Measurements from ENCODE around the gene ADGRG6. TPM values are rescaled to one million over a fixed set of nuclear protein-coding genes. Genes with fewer than 3 reads are reported as not detected.

ADGRG6 gene
- total and polyA plus RNA-seq, 2 of the 8 experiments (the other 6 are each of a cell fraction or from before 2014, with no cell fraction given), result 1.1 to 6.2 TPM

GRCh38 chr6:142376115-142376514 is 74.3 kb downstream of the ADGRG6 start:
- H3K4ac ChIP-seq (replicated peaks; ENCODE audit: insufficient read length, low read depth, low read length), result no peak overlapping the region
- no peak overlapping the region for H2AFZ ChIP-seq (ENCODE audit: low read length)
- H3K4me2 ChIP-seq (ENCODE audit: insufficient read depth in 1 of 2, low read depth in 2 of 2, low read length in 2 of 2), result no peak overlapping the region
- H3K36me3 ChIP-seq (ENCODE audit: control insufficient read depth in 2 of 4, insufficient read depth in 4 of 4, low read length in 3 of 4), result no peaks in the 10 kb centered on the region
- 94% methylated on average over 2 of the region's 2 CpGs; no CpG with 5 or more reads in 1 of the 2 experiments for WGBS, 2 experiments (ENCODE audit: extremely low coverage in 1 of 2, insufficient coverage in 1 of 2, insufficient read length in 1 of 2, insufficient replicate concordance in 2 of 2, low coverage in 1 of 2, low lambda C conversion rate in 2 of 2, missing lambda C conversion rate in 1 of 2)
- H2BK15ac ChIP-seq (ENCODE audit: low read length), result no peak overlapping the region
- no peak for DNase-seq (ENCODE audit: low read depth in 1 of 2, low spot score in 2 of 2)
- no peaks in the 10 kb centered on the region for H3K79me2 ChIP-seq (ENCODE audit: control insufficient read depth in 1 of 2, insufficient read depth in 2 of 2, low read length in 2 of 2)
- H3K27ac ChIP-seq (ENCODE audit: low read depth, low read length), result no peak overlapping the region
- H3K23ac ChIP-seq (ENCODE audit: insufficient read length), result no peak overlapping the region
- no peak overlapping the region for H3K14ac ChIP-seq (ENCODE audit: insufficient read length)
- no peak overlapping the region for H2BK120ac ChIP-seq (replicated peaks; ENCODE audit: low read depth, low read length)
- ChIA-PET CTCF (ENCODE audit: partially characterized antibody) (interaction anchor here (1.0 to 2.5 kb wide), 2 partner anchors 13 to 20 kb away, joined by 3 to 8 read pairs; no protein-coding TSS in a partner anchor), POLR2A (ENCODE audit: partially characterized antibody) (no interaction called here)
- H4K91ac ChIP-seq (replicated peaks; ENCODE audit: insufficient read length, low read length), result no peak overlapping the region
- no peak overlapping the region for H2BK20ac ChIP-seq (ENCODE audit: low read length)
- H3K4me3 ChIP-seq (ENCODE audit: extremely low read depth in 1 of 4, insufficient read depth in 2 of 4, low read depth in 3 of 4, low read length in 4 of 4), result no peak overlapping the region
- H4K20me1 ChIP-seq (replicated peaks in 1 of 2; ENCODE audit: control insufficient read depth in 1 of 2, insufficient read depth in 2 of 2, low read length in 2 of 2), result no peaks in the 10 kb centered on the region
- no peak overlapping the region for H4K8ac ChIP-seq (ENCODE audit: extremely low read depth, insufficient read depth, low read length)
- H2BK5ac ChIP-seq (ENCODE audit: low read depth, low read length), result no peak overlapping the region
- no peaks in the 10 kb centered on the region for H3K79me1 ChIP-seq (ENCODE audit: low read depth, low read length)
- no peak overlapping the region for H3K9ac ChIP-seq (replicated peaks in 1 of 4; ENCODE audit: extremely low read depth in 1 of 4, low read depth in 3 of 4, low read length in 3 of 4)
- H3K18ac ChIP-seq (ENCODE audit: extremely low read depth, low read length), result no peak overlapping the region
- no peaks in the 10 kb centered on the region for H3K27me3 ChIP-seq (replicated peaks in 1 of 4; ENCODE audit: control insufficient read depth in 3 of 4, extremely low read depth in 1 of 4, insufficient read depth in 3 of 4, low read length in 3 of 4)
- peaks cover 0 to 4% (median 0%) of the 10 kb centered on the region in 4 experiments; a peak in 1 of 7 replicates for H3K4me1 ChIP-seq (replicated peaks in 1 of 4; ENCODE audit: control insufficient read depth in 3 of 4, insufficient read depth in 4 of 4, low read length in 3 of 4)
- H4K5ac ChIP-seq (ENCODE audit: insufficient read length, low read depth, low read length), result no peak overlapping the region
- H2AK5ac ChIP-seq (ENCODE audit: low read depth, low read length), result no peak overlapping the region
- no peak overlapping the region for H2BK12ac ChIP-seq (ENCODE audit: low read depth, low read length)
- H3K23me2 ChIP-seq (ENCODE audit: low read depth, low read length), result no peaks in the 10 kb centered on the region
- no peak for FAIRE-seq
- H3K56ac ChIP-seq (replicated peaks; ENCODE audit: insufficient read length, low read depth, low read length), result no peak overlapping the region
- H3K9me3 ChIP-seq (ENCODE audit: insufficient read depth in 2 of 2, low read depth in 1 of 2, low read length in 1 of 2), result no peaks in the 10 kb centered on the region
- TF ChIP-seq ZNF274 (IDR thresholded peaks at IDR 0.05; ENCODE audit: borderline replicate concordance, extremely low read depth, low read length), result no peak
- no peak for TF ChIP-seq ATF3 (IDR thresholded peaks at IDR 0.05; ENCODE audit: insufficient read depth, low read depth, low read length)
- no peak for TF ChIP-seq POU5F1 (IDR thresholded peaks at IDR 0.05; ENCODE audit: low read depth, low read length)
- TF ChIP-seq MAX (IDR thresholded peaks at IDR 0.05), result no peak
- TF ChIP-seq POLR2A (IDR thresholded peaks at IDR 0.05; ENCODE audit: control extremely low read depth in 1 of 2, low read depth in 2 of 2, low read length in 2 of 2), result no peak
- TF ChIP-seq FOSL1 (IDR thresholded peaks at IDR 0.05; ENCODE audit: insufficient read depth, low read depth, low read length), result no peak
- TF ChIP-seq GABPA (IDR thresholded peaks at IDR 0.05; ENCODE audit: borderline replicate concordance, insufficient read depth, low read length), result no peak
- no peak for TF ChIP-seq GTF2F1 (IDR thresholded peaks at IDR 0.05; ENCODE audit: borderline replicate concordance, low read depth, low read length)
- TF ChIP-seq TEAD4 (IDR thresholded peaks at IDR 0.05; ENCODE audit: low read depth, low read length), result no peak
- no peak for TF ChIP-seq KDM4A (IDR thresholded peaks at IDR 0.05; ENCODE audit: low read depth, low read length, severe bottlenecking)
- no peak for TF ChIP-seq NRF1 (IDR thresholded peaks at IDR 0.05; ENCODE audit: low read depth, low read length)
- no peak for TF ChIP-seq BRCA1 (IDR thresholded peaks at IDR 0.05; ENCODE audit: low read depth, low read length)
- TF ChIP-seq CBX8 (IDR thresholded peaks at IDR 0.05; ENCODE audit: borderline replicate concordance, low read depth, low read length), result no peak

Measured in H1 (cell line).